HG02571 (cell line): ENCODE data around the gene ARHGAP6.
"Not testable (repeated sequence)": the region's sequence is repeated elsewhere in the genome, so short reads cannot be mapped to it uniquely, and the experiment has no call there.

ENCODE experiments used
- ATAC-seq: cut with Tn5 transposase; IDR thresholded peaks from one replicate; pipeline ENCODE4 v1.9.1; 2021; ENCODE audit warnings: mild to moderate bottlenecking, moderate library complexity; ENCODE audit not compliant: unreplicated experiment

Gene ARHGAP6

DNA sequence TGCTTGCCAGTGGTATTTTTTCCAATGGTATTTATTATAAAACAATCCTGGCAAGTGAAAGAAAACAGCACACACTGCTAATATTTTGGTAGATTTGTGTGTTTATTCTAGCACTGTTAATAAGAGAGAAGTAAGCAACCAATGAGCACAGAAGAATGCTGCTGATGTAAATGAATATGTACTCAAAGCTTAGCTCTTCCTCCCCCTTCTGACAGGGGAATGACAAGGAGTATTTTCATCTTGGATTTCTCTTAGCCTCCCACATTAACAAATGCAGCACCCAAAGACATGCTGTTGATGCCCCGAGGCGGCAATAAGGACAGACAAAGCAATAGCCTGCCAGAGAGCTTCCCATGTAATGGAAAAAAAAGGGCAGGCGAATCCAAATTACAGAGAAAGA lies 18.6 kb downstream of the ARHGAP6 start:
- ATAC-seq = no peak

- no peak for ATAC-seq
Observed at GRCh38 chrX:11641349-11642065, 24.2 kb downstream of the ARHGAP6 start.

DNA sequence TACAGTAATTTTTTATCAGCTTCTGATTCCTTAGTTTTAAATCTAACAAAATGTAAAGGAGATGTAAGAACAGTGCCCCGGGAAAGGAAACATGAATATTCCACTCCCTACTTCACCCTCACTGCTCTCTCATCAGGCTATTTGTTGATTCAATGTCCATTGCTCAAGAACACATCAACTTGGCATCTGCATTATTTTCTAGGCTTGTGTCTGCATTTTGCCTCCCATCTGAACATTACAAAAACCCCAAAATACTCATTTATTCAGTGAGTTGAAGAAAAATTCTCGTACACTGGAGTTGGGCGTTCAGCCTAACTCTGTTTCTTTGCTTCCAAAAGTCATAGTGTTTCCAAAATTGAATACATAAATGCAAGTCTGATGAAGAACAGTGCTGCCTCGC lies 25.6 kb downstream of the ARHGAP6 start:
- no peak for ATAC-seq

- ATAC-seq = no peak
Observed at GRCh38 chrX:11632732-11633131, 33.0 kb downstream of the ARHGAP6 start.

GRCh38 chrX:11629593-11630211 lies 36.0 kb downstream of the ARHGAP6 start:
- ATAC-seq = peak; percentile 78

- ATAC-seq = no peak
Observed at GRCh38 chrX:11628399-11628798, 37.3 kb downstream of the ARHGAP6 start.

- no peak for ATAC-seq
Observed at GRCh38 chrX:11626351-11626750, 39.4 kb downstream of the ARHGAP6 start.

GRCh38 chrX:11619441-11619840 lies 46.3 kb downstream of the ARHGAP6 start:
- no peak for ATAC-seq

GRCh38 chrX:11614253-11614652 lies 51.5 kb downstream of the ARHGAP6 start:
- ATAC-seq = not testable (repeated sequence)

- no peak for ATAC-seq
Observed at GRCh38 chrX:11611965-11612364, 53.8 kb downstream of the ARHGAP6 start.

DNA sequence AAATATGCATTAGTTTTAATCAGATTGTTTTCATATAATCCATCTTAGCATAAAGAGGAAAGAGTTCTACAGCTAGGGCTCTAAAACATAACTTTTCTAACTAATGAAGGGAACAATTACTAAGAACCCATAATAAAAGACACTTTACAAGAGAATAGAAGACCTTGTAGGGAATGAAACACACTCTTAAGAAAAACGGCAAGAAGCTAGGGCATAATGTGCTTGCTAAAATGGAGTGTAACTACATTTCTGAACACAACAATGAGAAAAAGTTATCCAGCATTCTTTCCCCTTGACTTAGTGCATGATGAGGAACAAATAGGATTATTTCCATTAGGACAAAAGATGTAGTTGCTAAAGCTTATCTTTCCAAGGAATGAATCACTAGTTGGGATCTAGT lies 54.6 kb downstream of the ARHGAP6 start:
- no peak for ATAC-seq

DNA sequence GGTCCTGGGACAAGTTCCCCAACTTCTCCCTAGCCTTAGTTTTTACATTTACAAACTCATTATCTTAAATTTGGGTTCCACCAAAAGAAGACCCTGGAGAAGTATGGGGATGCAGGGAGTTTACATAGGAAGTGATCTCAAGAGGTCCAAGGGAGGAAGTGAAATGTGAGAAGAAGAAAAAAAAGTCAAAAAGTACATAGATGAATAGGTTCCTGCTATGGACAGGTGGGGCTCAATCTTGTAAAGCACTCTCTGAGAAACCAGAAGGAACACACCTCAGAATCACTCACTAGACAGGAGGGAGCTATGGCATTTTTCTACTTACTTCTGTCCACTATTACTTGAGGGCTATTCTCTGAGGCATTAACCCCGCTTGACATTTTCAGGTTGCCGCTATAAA lies 56.6 kb downstream of the ARHGAP6 start:
- ATAC-seq = no peak

DNA sequence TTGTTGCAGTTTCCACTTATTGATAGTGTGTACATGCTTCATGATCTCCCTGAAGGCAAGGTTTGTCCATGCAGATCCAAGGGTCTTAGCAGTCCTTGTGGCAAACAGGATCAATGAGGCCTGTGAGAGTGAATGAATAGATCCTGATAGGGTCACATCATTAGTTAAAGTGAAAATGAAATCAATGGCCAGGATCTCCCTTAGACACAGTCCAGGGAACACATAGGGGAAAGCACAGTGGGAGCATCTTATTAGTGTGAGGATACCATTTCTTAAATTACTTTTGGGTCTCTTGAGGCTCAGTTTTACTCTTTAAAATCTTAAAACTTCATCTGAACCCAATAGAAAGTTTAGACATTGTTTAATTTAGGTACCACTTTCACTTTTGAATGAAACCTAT lies 59.3 kb downstream of the ARHGAP6 start:
- no peak for ATAC-seq

DNA sequence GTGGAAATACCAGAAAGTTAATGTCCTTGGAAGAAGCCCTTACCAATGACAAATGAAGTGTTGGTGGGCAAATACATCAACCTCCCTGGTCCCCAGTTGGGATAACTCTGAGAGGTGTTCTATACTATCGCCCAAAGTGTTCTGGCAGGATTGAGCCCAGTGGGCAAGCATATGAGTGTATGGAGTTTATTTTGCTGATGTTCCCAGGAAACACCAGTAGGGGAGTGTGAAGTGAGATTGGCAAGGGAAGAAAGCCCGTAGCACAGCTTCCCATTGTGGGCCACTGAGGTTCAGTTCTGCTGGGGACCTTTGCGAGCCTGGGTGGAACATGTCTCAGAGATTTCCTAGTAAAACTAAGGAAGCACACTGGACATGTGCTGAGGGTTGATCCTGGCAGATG lies 65.1 kb downstream of the ARHGAP6 start:
- no peak for ATAC-seq

- no peak for ATAC-seq
Observed at GRCh38 chrX:11597479-11597878, 68.2 kb downstream of the ARHGAP6 start.

GRCh38 chrX:11591723-11592346 lies 73.9 kb downstream of the ARHGAP6 start:
- ATAC-seq = no peak

DNA sequence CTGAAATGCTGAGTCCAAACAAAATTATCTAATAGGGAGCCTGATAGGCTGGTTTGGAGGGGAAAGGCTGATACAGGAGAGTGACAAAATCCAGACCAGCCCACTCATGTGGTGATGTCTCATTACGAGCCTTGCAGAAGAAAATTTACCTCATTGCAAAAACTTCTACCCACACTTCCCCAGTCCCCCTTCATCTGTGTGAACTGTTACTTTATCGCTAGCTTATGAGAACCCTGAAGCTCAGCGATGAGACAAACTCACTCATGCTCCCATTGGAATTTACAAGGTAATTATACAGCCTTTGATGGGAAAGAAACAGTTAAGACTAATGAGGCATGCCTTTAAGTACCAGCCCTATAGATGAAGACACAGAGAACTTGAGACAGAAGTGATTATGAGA lies 76.1 kb downstream of the ARHGAP6 start:
- no peak for ATAC-seq

DNA sequence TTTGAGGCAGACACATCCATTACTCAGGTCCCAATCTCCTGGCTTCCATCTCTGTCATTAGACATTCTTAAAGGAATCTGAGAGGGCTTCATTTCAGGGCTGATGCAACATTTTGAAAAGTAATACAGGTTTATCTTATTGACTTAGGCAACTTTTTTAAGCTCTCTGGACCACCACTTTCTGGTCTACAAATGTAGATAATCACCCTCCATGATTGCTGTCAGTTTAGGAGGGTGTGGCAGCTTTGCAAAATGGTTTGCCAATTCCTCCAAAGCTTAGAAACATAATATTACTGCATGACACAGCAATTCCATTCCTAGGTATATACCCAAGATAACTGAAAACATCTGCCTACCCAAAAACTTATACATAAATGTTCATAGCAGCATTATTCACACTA lies 77.6 kb downstream of the ARHGAP6 start:
- no peak for ATAC-seq

DNA sequence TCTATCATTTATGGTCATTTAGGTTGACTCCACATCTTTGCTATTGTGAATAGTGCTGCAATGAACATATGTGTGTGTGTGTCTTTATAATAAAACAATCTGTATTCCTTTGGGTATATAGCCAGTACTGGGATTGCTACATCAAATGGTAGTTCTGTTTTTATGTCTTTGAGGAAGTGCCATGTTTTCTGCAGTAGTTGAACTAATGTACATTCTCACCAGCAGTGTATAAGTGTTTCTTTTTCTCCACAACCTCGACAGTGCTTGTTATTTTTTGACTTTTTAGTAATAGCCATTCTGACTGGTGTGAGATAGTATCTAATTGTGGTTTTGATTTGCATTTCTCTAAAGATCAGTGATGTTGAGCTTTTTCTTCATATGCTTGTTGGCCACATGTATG lies 80.5 kb downstream of the ARHGAP6 start:
- no peak for ATAC-seq

DNA sequence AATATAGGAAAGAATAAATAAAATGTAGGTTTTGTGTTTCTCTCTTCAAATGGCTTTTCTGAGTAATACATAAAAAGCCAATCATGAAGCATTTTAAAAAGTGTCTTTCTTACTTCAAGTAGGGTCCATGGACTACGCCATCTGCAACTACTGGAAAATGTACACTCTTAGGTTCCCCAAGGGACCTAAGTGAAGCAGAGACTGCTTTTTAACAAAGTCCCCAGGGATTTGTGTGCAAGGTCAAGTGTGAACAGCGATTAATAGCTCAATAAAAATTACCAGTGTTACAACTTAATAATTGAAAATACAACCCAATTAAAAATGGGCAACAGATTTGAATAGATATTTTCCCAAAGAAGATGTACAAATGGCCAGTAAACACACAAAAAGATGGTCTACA lies 84.9 kb downstream of the ARHGAP6 start:
- no peak for ATAC-seq

DNA sequence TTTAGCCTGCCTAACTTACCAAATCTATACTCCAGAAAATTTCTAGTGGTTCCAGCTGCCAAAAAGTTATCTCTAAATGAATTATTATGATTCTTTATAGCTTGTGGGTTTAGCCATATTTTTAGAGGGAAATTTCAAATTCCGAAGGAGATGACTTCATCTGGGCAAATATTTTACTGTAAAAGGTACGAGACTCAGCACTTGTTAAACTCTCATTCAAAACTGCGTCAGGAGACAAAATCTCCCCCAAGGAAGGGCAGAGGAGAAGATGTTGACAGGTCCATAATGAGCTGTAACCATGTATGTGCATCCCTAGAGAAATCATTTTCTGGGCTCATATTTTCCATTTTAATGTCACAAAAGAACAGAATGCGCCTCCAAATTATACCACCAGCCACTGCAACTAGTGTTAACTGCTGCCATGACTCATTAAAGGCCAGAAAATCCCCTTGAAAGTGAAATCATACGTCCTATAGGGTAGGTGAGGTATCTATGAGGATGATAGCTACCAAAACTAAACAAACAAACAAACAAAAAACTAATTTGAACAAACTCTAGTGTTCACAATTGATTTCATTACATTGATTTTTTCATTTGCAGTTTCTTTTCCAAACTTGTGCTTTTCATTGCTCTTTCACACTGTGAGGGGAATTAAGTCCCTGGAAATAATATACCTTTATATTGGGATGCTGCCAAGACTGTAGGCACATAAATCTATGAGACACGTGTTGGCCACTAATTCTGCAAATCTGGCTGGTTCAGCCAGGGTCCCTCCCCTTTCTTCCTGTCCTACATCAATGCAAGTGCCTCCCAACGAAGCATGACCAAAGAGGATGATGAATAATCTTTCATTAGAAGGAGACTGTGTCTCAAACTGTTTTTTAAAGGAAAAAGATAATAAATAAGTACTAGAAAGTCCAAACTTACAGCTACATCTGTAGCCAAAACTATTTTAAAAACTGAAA lies 85.8 kb downstream of the ARHGAP6 start:
- ATAC-seq = no peak
